MM.1S (cell line): ENCODE results near the gene FAM180B.

Experiments used
- DNase-seq: peaks from one replicate; pipeline ENCODE4 v3.0.0-alpha.2; 2015
- H2AFZ ChIP-seq: fragments of 300-600 bp; sonication (generic); 2 replicates; pipeline ENCODE4 v1.6.0; 2016; ENCODE audit warnings: antibody characterized with exemption, low read length
- H3F3A ChIP-seq: fragments of 300-600 bp; sonication (generic); 2 replicates; pipeline ENCODE4 v1.6.1; 2016; ENCODE audit warnings: mild to moderate bottlenecking, antibody characterized with exemption, low read length, moderate library complexity, mixed read lengths; ENCODE audit not compliant: insufficient read depth
- H3K27ac ChIP-seq: fragments of 300-600 bp; sonication (generic); 2 replicates; pipeline ENCODE4 v1.5.1; 2016; ENCODE audit warnings: mild to moderate bottlenecking, low read length
- H3K27me3 ChIP-seq: fragments of 300-600 bp; sonication (generic); replicated peaks from 2 replicates; pipeline ENCODE4 v1.6.0; 2016; ENCODE audit warnings: low read length; ENCODE audit not compliant: insufficient read depth
- H3K36me3 ChIP-seq: fragments of 300-600 bp; sonication (generic); replicated peaks from 2 replicates; pipeline ENCODE4 v1.6.1; 2016; ENCODE audit warnings: mild to moderate bottlenecking, low read length, mixed read lengths; ENCODE audit not compliant: insufficient read depth
- H3K4me1 ChIP-seq: fragments of 300-600 bp; sonication (generic); 2 replicates; pipeline ENCODE4 v1.6.1; 2016; ENCODE audit warnings: low read length, mixed read lengths
- H3K4me2 ChIP-seq: fragments of 300-600 bp; sonication (generic); 2 replicates; pipeline ENCODE4 v1.6.0; 2016; ENCODE audit warnings: low read depth, low read length
- H3K4me3 ChIP-seq: fragments of 300-600 bp; sonication (generic); 2 replicates; pipeline ENCODE4 v1.5.1; 2016; ENCODE audit warnings: low read length, mixed read lengths
- H3K79me2 ChIP-seq: fragments of 300-600 bp; sonication (generic); 2 replicates; pipeline ENCODE4 v1.6.1; 2016; ENCODE audit warnings: mixed run types, low read length, mixed read lengths
- H3K9ac ChIP-seq: fragments of 300-600 bp; sonication (generic); 2 replicates; pipeline ENCODE4 v1.6.1; 2016; ENCODE audit warnings: low read length, mixed read lengths
- H3K9me2 ChIP-seq: fragments of 300-600 bp; sonication (generic); replicated peaks from 2 replicates; pipeline ENCODE4 v1.6.1; 2016; ENCODE audit warnings: mild to moderate bottlenecking, low read length, mixed read lengths; ENCODE audit not compliant: insufficient read depth
- H3K9me3 ChIP-seq: fragments of 300-600 bp; sonication (generic); replicated peaks from 2 replicates; pipeline ENCODE4 v1.6.1; 2016; ENCODE audit warnings: mild to moderate bottlenecking, low read length, mixed read lengths; ENCODE audit not compliant: insufficient read depth
- H4K20me1 ChIP-seq: fragments of 300-600 bp; sonication (generic); 2 replicates; pipeline ENCODE4 v1.6.1; 2016; ENCODE audit warnings: mild to moderate bottlenecking, low read length, moderate library complexity, mixed read lengths; ENCODE audit not compliant: insufficient read depth
- CTCF ChIP-seq: fragments of 300-600 bp; sonication (generic); IDR thresholded peaks from 2 replicates; pipeline ENCODE4 v1.5.1; 2016; ENCODE audit warnings: antibody characterized with exemption, low read length, mixed read lengths
- EZH2 ChIP-seq: fragments of 300-600 bp; sonication (generic); optimal IDR thresholded peaks from 2 replicates; pipeline ENCODE3; 2017; ENCODE audit warnings: low read depth, mild to moderate bottlenecking, antibody characterized with exemption, low read length, mixed read lengths
- EZH2phosphoT487 ChIP-seq: fragments of 300-600 bp; sonication (generic); IDR thresholded peaks from 2 replicates; pipeline ENCODE4 v1.6.1; 2018; ENCODE audit warnings: antibody characterized with exemption, low read length

Gene FAM180B

GRCh38 chr11:47607380-47607779, 20.9 kb downstream of the FAM180B start:
- H4K20me1 ChIP-seq, result no peaks in the 10 kb centered on the region
- DNase-seq, result no peak
- H3K36me3 ChIP-seq, result no peaks in the 10 kb centered on the region
- H3K4me2 ChIP-seq, result no peak overlapping the region
- no peaks in the 10 kb centered on the region for H3K79me2 ChIP-seq
- no peaks in the 10 kb centered on the region for H3K9me2 ChIP-seq
- TF ChIP-seq CTCF, result no peak
- no peak for TF ChIP-seq EZH2
- H3K9ac ChIP-seq, result no peak overlapping the region
- peaks cover 16% of the 10 kb centered on the region for H3K4me1 ChIP-seq
- no peak overlapping the region for H3K4me3 ChIP-seq
- H2AFZ ChIP-seq, result no peak overlapping the region
- H3K9me3 ChIP-seq, result no peaks in the 10 kb centered on the region
- H3F3A ChIP-seq, result 0 out of 2 replicates have a peak, but pooled peaks cover 4% of the 10 kb centered on the region
- no peaks in the 10 kb centered on the region for H3K27me3 ChIP-seq
- H3K27ac ChIP-seq, result no peak overlapping the region

DNA sequence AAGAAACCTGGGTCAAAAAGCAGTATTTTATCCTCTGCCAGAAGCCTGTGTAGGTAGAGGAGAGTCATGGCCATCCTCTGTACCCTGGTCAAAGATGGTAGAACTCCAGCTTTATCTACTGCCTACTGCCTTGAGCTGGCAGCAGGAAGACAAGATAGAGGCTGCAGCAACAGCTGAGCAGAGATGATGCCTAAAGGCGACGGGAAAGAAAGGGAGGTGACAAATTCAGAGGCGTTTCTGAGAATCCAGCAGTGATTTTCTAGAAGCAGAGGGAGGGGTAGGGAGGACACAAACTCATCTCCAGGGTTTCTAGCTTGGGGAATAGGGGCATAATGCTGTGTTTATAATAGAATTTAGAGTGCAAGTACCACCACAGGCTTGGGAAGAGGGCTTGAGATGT, 23.2 kb downstream of the FAM180B start:
- no peaks in the 10 kb centered on the region for H3K27me3 ChIP-seq
- 0 out of 2 replicates have a peak, but pooled peaks cover 4% of the 10 kb centered on the region for H3F3A ChIP-seq
- no peaks in the 10 kb centered on the region for H3K9me3 ChIP-seq
- no peak overlapping the region for H3K4me3 ChIP-seq
- H3K79me2 ChIP-seq, result no peaks in the 10 kb centered on the region
- peaks cover 16% of the 10 kb centered on the region for H3K4me1 ChIP-seq
- H3K4me2 ChIP-seq, result no peak overlapping the region
- H3K27ac ChIP-seq, result no peak overlapping the region
- no peak for TF ChIP-seq EZH2phosphoT487
- no peak overlapping the region for H2AFZ ChIP-seq
- H3K36me3 ChIP-seq, result no peaks in the 10 kb centered on the region
- no peak for DNase-seq
- H3K9me2 ChIP-seq, result no peaks in the 10 kb centered on the region
- H4K20me1 ChIP-seq, result no peaks in the 10 kb centered on the region
- no peak overlapping the region for H3K9ac ChIP-seq

DNA sequence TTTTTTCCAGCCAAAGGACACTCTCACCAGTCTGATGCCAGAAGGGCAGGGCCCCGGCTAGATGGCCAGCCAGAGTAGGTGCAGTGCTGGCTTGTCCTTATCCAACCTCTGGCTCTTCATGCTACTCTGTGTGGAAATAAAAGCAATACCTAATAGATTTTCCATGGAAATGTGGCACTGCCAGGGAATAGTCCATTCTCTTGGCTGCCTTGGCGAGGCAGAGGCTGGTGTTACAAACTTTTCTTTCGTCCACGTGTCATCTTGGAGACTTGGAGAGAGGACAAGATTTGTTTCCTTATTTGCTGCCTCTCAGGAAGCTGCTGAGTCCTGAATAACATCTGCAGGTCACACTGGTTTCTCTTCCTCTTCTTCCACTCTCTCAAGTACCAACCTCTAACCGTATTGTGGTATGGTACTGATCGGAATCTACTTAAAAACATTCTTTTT, 24.9 kb downstream of the FAM180B start:
- Histone ChIP-seq H3K27ac (peak overlapping the region; percentile 15; the same call in 1 of the 2 replicates), H3K4me3 (no peak overlapping the region)

More for the DNA sequence above, 24.9 kb downstream of the FAM180B start:
- TF ChIP-seq EZH2phosphoT487 (no peak), CTCF (no peak), EZH2 (no peak)
- no peak overlapping the region for H3K9ac ChIP-seq
- no peaks in the 10 kb centered on the region for H3K36me3 ChIP-seq
- 0 out of 2 replicates have a peak, but pooled peaks cover 4% of the 10 kb centered on the region for H3F3A ChIP-seq
- H4K20me1 ChIP-seq, result no peaks in the 10 kb centered on the region
- H2AFZ ChIP-seq, result no peak overlapping the region
- H3K9me3 ChIP-seq, result no peaks in the 10 kb centered on the region
- peaks cover 18% of the 10 kb centered on the region for H3K4me1 ChIP-seq
- peak overlapping the region; percentile 35; the same call in 1 of the 2 replicates for H3K4me2 ChIP-seq
- no peaks in the 10 kb centered on the region for H3K27me3 ChIP-seq
- no peaks in the 10 kb centered on the region for H3K79me2 ChIP-seq
- H3K9me2 ChIP-seq, result no peaks in the 10 kb centered on the region
- DNase-seq, result peak; percentile 33
